Measurements from ENCODE around the gene EEF1AKMT2.
"Not testable (repeated sequence)": the region's sequence is repeated elsewhere in the genome, so short reads cannot be mapped to it uniquely, and the experiment has no call there.

The EEF1AKMT2 gene

DNA sequence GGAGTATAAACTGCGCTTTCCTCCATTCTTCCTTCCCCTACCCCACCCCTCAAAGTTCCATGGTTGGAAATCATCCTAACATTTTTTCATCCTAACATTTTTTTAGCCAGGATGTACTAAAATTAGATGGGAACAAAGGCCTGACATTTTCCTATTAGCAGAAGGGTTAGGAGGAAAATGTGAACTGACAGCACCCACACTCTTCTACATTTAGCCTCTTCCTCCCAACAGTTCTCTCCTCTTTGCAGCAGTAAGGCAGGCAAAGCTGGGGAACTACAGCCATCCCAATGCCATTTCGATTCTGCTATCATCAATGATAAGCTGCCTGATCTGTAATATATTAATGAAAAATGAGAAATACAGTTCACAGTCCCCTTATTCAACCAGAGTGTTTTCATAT, 36.1 kb downstream of the EEF1AKMT2 start:
- H3K4me1 ChIP-seq (ENCODE audit: control insufficient read depth, insufficient read depth, low read length), result no peaks in the 10 kb centered on the region
- H3K9me3 ChIP-seq (replicated peaks; ENCODE audit: low read length), result no peaks in the 10 kb centered on the region
- no peak overlapping the region for H3K4me3 ChIP-seq (ENCODE audit: low read length)
- peaks cover 36% of the 10 kb centered on the region for H3K36me3 ChIP-seq (ENCODE audit: insufficient read depth, low read length)
- no peak overlapping the region for H3K4me2 ChIP-seq (ENCODE audit: low read length)
- no peaks in the 10 kb centered on the region for H3K27me3 ChIP-seq (ENCODE audit: control insufficient read depth, insufficient read depth, low read length)
- no peak overlapping the region for H3K9ac ChIP-seq (ENCODE audit: low read depth, low read length)

- Histone ChIP-seq H3K36me3 (ENCODE audit: insufficient read depth, low read length) (peaks cover 33% of the 10 kb centered on the region), H3K9ac (ENCODE audit: low read depth, low read length) (no peak overlapping the region), H3K4me2 (ENCODE audit: low read length) (no peak overlapping the region), H3K4me1 (ENCODE audit: control insufficient read depth, insufficient read depth, low read length) (no peaks in the 10 kb centered on the region), H3K4me3 (ENCODE audit: low read length) (no peak overlapping the region), H3K27me3 (ENCODE audit: control insufficient read depth, insufficient read depth, low read length) (no peaks in the 10 kb centered on the region), H3K9me3 (replicated peaks; ENCODE audit: low read length) (no peaks in the 10 kb centered on the region)
These were observed 37.5 kb downstream of the EEF1AKMT2 start for GRCh38 chr10:124754227-124754626.

DNA sequence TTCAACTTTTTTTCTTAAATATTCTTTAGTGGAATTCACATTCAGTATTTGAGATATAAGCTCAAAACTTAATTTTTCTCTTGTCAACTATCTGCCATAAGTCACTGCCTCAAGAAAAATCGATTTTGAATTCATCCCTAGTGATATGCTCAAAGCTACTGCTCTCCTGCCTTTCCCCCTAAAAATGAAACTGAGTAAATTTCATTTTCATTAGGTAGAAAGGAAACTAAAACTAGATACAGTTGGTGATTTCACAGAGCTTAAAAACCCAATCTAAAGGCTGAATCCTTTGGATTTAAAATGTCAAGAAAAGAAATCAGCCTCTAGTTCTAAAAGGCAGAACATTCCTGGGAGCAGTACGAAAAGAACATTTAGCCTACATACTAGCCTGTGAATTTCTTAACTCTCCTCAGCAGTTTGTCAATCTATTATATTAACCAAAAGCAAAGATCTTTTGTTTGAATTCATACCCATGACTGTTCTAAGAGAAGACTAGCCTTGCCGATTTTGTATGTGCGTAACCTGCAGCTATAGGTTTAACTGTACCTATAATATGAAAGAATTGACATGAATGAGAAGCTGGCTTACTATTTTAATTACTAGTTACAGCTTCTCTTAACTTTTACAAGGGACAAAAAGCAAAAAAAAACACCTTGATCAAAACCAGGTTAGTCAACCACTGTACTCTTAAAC, 42.6 kb downstream of the EEF1AKMT2 start:
- H3K9me3 ChIP-seq (replicated peaks; ENCODE audit: low read length), result no peaks in the 10 kb centered on the region
- peaks cover 15% of the 10 kb centered on the region for H3K36me3 ChIP-seq (ENCODE audit: insufficient read depth, low read length)
- no peak overlapping the region for H3K9ac ChIP-seq (ENCODE audit: low read depth, low read length)
- peaks cover 14% of the 10 kb centered on the region for H3K4me1 ChIP-seq (ENCODE audit: control insufficient read depth, insufficient read depth, low read length)
- H3K4me2 ChIP-seq (ENCODE audit: low read length), result no peak overlapping the region
- H3K27me3 ChIP-seq (ENCODE audit: control insufficient read depth, insufficient read depth, low read length), result no peaks in the 10 kb centered on the region
- no peak overlapping the region for H3K4me3 ChIP-seq (ENCODE audit: low read length)

DNA sequence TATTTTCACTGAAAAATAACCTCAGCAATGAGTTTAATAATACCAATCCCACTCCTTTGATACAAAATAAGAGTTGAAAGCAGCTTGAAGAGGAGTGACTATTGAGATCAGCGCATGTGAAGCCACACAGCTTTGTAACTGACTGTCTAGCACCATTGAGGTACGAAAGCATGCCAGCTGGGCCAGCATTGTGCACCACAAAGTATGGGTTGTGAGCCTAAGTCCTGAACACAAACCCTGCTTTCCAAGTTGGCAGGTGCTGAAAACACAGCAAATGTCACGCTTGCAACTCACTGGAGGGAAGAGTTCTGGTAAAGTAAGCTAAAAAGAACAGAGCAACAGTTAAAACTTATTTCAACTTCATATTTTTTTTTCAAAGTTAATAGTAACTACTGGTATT, 43.5 kb downstream of the EEF1AKMT2 start:
- Histone ChIP-seq H3K4me2 (ENCODE audit: low read length) (no peak overlapping the region), H3K9me3 (replicated peaks; ENCODE audit: low read length) (no peaks in the 10 kb centered on the region), H3K9ac (ENCODE audit: low read depth, low read length) (no peak overlapping the region), H3K27me3 (ENCODE audit: control insufficient read depth, insufficient read depth, low read length) (no peaks in the 10 kb centered on the region), H3K36me3 (ENCODE audit: insufficient read depth, low read length) (peaks cover 10% of the 10 kb centered on the region), H3K4me3 (ENCODE audit: low read length) (no peak overlapping the region), H3K4me1 (ENCODE audit: control insufficient read depth, insufficient read depth, low read length) (peaks cover 14% of the 10 kb centered on the region)

- no peaks in the 10 kb centered on the region for H3K27me3 ChIP-seq (ENCODE audit: control insufficient read depth, insufficient read depth, low read length)
- H3K4me1 ChIP-seq (ENCODE audit: control insufficient read depth, insufficient read depth, low read length), result peaks cover 14% of the 10 kb centered on the region
- H3K4me2 ChIP-seq (ENCODE audit: low read length), result no peak overlapping the region
- H3K9ac ChIP-seq (ENCODE audit: low read depth, low read length), result no peak overlapping the region
- no peak overlapping the region for H3K4me3 ChIP-seq (ENCODE audit: low read length)
- H3K9me3 ChIP-seq (replicated peaks; ENCODE audit: low read length), result no peaks in the 10 kb centered on the region
- peaks cover 10% of the 10 kb centered on the region for H3K36me3 ChIP-seq (ENCODE audit: insufficient read depth, low read length)
These were observed 43.9 kb downstream of the EEF1AKMT2 start for GRCh38 chr10:124747745-124748144.

DNA sequence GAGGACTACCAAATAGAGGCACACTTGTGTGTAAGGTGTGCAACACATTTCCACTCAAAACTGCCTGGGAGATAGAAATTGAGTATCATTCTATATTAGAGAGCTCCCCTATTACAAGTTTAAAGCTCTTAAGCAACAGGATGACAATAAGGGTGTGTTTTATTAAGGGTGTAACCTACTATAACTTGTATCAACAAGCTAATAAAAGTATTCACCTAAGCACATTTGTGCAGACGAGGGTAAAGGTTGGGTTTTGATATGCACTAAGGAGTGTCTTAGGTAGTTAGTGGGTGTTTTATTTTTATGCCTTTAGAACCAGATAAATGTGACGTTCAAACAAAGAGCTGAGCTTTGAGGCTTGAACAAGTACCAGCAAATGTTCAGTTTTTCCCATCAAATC, 44.7 kb downstream of the EEF1AKMT2 start:
- no peak overlapping the region for H3K4me3 ChIP-seq (ENCODE audit: low read length)
- no peak overlapping the region for H3K4me2 ChIP-seq (ENCODE audit: low read length)
- H3K27me3 ChIP-seq (ENCODE audit: control insufficient read depth, insufficient read depth, low read length), result no peaks in the 10 kb centered on the region
- peaks cover 22% of the 10 kb centered on the region for H3K4me1 ChIP-seq (ENCODE audit: control insufficient read depth, insufficient read depth, low read length)
- H3K36me3 ChIP-seq (ENCODE audit: insufficient read depth, low read length), result peaks cover 10% of the 10 kb centered on the region
- H3K9me3 ChIP-seq (replicated peaks; ENCODE audit: low read length), result no peaks in the 10 kb centered on the region
- no peak overlapping the region for H3K9ac ChIP-seq (ENCODE audit: low read depth, low read length)

- Histone ChIP-seq H3K36me3 (ENCODE audit: insufficient read depth, low read length) (peaks cover 10% of the 10 kb centered on the region), H3K4me1 (ENCODE audit: control insufficient read depth, insufficient read depth, low read length) (peaks cover 27% of the 10 kb centered on the region)
- not testable (repeated sequence) for H3K4me3 ChIP-seq (ENCODE audit: low read length); H3K4me2 ChIP-seq (ENCODE audit: low read length); H3K9ac ChIP-seq (ENCODE audit: low read depth, low read length); H3K9me3 ChIP-seq (replicated peaks; ENCODE audit: low read length); H3K27me3 ChIP-seq (ENCODE audit: control insufficient read depth, insufficient read depth, low read length)
These were observed 45.2 kb downstream of the EEF1AKMT2 start for GRCh38 chr10:124746447-124746846.

GRCh38 chr10:124745673-124746072, 46.0 kb downstream of the EEF1AKMT2 start:
- H3K4me2 ChIP-seq (ENCODE audit: low read length), result no peak overlapping the region
- H3K27me3 ChIP-seq (ENCODE audit: control insufficient read depth, insufficient read depth, low read length), result no peaks in the 10 kb centered on the region
- peaks cover 10% of the 10 kb centered on the region for H3K36me3 ChIP-seq (ENCODE audit: insufficient read depth, low read length)
- no peaks in the 10 kb centered on the region for H3K9me3 ChIP-seq (replicated peaks; ENCODE audit: low read length)
- H3K4me3 ChIP-seq (ENCODE audit: low read length), result no peak overlapping the region
- peak overlapping the region; percentile 76 for H3K9ac ChIP-seq (ENCODE audit: low read depth, low read length)
- peaks cover 35% of the 10 kb centered on the region for H3K4me1 ChIP-seq (ENCODE audit: control insufficient read depth, insufficient read depth, low read length)

DNA sequence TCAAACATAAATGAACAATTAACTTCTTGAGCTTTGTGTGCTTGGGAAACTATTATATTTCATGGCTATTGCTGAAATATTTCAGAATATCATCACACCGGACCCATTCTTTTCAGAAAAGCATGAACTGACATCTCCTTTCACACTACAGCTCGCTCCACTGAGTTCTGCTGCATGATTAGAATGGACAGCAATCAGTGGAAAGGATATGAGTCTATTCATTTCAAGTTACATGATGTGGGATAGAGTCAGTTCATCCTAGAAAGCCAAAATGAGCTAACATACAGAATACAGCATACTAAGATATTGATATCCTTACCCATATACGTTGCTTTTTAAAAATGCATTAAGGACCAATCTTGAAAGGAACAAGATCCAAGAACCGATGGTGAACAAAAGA, 46.4 kb downstream of the EEF1AKMT2 start:
- Histone ChIP-seq H3K4me1 (ENCODE audit: control insufficient read depth, insufficient read depth, low read length) (peaks cover 39% of the 10 kb centered on the region), H3K27me3 (ENCODE audit: control insufficient read depth, insufficient read depth, low read length) (no peaks in the 10 kb centered on the region), H3K36me3 (ENCODE audit: insufficient read depth, low read length) (peaks cover 6% of the 10 kb centered on the region), H3K4me3 (ENCODE audit: low read length) (no peak overlapping the region), H3K9me3 (replicated peaks; ENCODE audit: low read length) (no peaks in the 10 kb centered on the region), H3K9ac (ENCODE audit: low read depth, low read length) (peak overlapping the region; percentile 76), H3K4me2 (ENCODE audit: low read length) (peak overlapping the region; percentile 90)

GRCh38 chr10:124744102-124745050, 47.3 kb downstream of the EEF1AKMT2 start, which contains the start of gene FAM53B:
FAM53B (minus strand) TSS chr10:124744378; CDS start chr10:124706713, 37,665 bp downstream.
- H3K4me1 ChIP-seq (ENCODE audit: control insufficient read depth, insufficient read depth, low read length), result peaks cover 48% of the 10 kb centered on the region
- peak within 1 kb of the TSS; percentile 78 for H3K4me3 ChIP-seq (ENCODE audit: low read length)
- peak within 1 kb of the TSS; percentile 90 for H3K4me2 ChIP-seq (ENCODE audit: low read length)
- H3K9me3 ChIP-seq (replicated peaks; ENCODE audit: low read length), result no peaks in the 10 kb centered on the region
- no peaks in the 10 kb centered on the region for H3K27me3 ChIP-seq (ENCODE audit: control insufficient read depth, insufficient read depth, low read length)
- peak within 1 kb of the TSS; percentile 80 for H3K9ac ChIP-seq (ENCODE audit: low read depth, low read length)
- peaks cover 6% of the 10 kb centered on the region for H3K36me3 ChIP-seq (ENCODE audit: insufficient read depth, low read length)

DNA sequence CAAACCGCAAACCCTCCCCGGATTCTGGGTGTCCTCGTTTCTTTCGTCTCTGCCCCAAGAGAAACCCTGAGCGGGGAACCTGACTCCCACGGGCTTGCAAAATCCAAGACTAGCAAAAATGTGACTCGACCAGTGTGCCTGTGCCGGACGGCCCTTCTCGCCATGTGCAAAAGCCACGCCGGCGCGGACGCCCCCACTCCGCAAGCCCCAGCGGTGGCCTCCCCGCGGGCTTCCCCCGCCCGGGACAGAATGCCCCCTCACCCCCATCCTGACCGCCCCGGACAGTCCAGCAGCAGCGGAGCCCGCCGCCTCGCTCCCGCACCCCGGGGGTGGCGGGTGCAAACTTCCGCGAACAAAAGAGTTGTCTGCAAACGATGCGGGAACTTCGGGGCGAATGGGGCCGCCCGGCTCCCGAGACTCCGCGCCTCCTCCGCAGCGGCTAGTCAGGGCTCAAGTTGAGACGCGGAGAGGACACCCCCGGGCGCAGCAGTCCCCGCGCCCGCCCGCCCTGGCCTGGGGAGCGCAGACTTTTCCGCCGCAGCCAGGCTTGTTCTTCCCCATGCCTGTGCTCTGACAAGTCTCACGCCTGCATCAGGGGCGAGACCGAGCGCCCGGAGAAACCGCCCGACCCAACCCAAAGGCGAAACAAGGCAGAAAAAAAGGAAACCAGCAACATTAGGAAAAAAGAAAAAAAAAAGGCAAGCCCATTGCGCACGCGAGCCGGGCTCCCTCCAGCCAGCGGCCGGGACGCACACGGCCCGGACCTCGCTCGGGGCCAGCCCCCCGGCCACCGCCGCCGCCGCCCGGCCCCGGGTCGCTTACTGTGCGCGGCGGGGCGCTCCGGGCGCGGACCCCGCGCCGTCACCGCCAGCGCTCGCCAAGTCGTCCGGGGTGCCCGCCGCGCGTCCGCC, 48.2 kb downstream of the EEF1AKMT2 start:
- H3K9me3 ChIP-seq (replicated peaks; ENCODE audit: low read length), result no peaks in the 10 kb centered on the region
- peaks cover 6% of the 10 kb centered on the region for H3K36me3 ChIP-seq (ENCODE audit: insufficient read depth, low read length)
- H3K4me3 ChIP-seq (ENCODE audit: low read length), result peak overlapping the region; percentile 78
- no peaks in the 10 kb centered on the region for H3K27me3 ChIP-seq (ENCODE audit: control insufficient read depth, insufficient read depth, low read length)
- H3K4me1 ChIP-seq (ENCODE audit: control insufficient read depth, insufficient read depth, low read length), result peaks cover 50% of the 10 kb centered on the region
- H3K4me2 ChIP-seq (ENCODE audit: low read length), result peak overlapping the region; percentile 90
- H3K9ac ChIP-seq (ENCODE audit: low read depth, low read length), result peak overlapping the region; percentile 80
